ENCODE measurements around the gene CWC27.
"Not testable (repeated sequence)": the region's sequence is repeated elsewhere in the genome, so short reads cannot be mapped to it uniquely, and the experiment has no call there.

CWC27 gene

DNA sequence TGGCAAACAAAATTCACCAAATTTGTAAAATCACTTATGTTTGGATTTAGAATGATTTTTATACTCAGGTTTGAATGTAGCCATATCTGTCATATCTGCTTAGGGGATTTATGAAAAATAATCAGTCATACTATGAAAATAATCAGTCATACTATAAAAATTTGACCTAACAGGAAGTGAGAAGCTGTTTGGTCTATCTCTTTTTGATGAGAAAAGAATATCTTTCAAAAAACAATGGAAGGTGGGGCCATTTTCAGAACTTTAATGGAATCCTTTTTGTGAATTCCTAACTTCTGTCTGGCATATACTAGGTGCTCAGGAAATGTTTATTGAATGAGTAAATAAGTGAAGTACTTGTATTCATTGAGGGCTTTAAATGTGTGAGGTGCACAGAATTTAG lies 70.1 kb downstream of the CWC27 start:
- DNase-seq (ENCODE audit: low spot score): no peak

DNA sequence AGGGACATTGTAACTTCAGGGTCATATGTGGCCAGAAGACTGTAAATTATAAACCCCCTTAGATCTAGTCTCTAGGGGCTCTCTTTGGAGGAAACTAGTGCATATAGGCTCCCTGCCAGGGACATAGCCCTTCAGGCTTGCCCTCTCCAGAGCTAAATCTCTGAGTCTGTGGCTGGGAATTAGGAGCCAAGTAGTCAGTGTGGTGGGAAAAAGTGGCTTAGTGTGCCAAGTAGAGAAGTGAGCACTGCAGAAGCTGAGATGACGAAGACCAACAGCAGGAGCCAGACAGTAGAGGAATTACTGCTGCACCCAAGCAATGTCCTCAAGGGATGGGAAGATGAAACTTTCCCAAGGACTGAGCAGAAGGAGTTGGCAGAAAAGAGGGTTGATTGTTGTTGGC lies 71.2 kb downstream of the CWC27 start:
- DNase-seq (ENCODE audit: low spot score): no peak

DNA sequence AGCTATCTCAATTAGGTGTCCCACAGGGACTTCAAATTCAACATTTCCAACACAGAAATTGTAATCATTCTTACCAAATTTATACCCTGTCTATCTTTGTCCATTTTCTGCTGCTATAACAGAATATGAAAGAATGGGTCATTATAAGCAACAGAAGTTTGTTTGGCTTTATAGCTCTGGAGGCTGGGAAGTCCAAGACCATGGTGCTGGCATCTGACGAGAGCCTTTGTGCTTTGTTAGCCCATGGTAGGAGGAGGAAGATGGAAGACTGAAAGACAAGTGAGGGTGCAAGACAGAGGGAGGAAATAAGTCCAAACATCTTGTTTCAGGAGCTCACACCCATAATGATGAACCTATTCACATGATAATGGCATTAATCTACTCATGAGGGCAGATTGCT lies 72.2 kb downstream of the CWC27 start:
- no peak for DNase-seq (ENCODE audit: low spot score)

GRCh38 chr5:64853777-64854176 lies 85.0 kb downstream of the CWC27 start:
- DNase-seq (ENCODE audit: low spot score): no peak

- DNase-seq (ENCODE audit: low spot score): no peak
These were observed 86.1 kb downstream of the CWC27 start for GRCh38 chr5:64854855-64855254.

DNA sequence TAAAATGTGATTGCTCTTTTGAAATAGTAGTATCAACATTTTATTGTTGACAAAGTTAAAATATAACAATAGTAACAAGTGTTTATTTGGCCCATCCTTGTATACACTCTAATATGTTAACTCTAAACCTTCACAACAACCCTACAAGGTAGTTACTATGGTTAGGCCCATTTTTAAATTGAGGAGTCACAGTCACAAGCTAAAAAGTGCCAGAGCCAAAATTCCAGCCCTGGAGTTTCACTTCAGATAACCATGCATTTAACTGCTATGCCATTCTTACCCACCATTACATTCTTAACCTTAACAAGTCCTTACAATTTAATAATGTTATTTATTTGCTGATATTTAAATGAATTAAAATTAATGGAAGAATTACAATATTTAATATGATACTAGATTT lies 91.2 kb downstream of the CWC27 start:
- no peak for DNase-seq (ENCODE audit: low spot score)

DNA sequence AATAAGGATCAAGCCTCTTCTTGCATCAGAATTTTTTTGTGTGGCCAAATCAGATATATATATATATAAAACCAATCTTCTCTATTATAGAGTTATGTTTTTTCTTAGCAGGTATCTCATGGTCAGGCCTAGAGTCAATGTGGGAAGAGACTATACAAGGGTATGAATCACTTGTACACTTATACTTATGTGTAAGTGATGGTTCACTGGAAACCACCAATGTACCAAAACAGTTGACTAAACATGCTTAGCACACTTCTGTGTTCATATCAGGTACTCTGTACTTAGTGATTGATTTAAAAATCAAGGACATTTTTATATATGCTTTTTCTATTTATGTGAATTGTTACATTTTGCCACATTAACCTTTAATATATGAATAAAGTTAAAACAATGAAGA lies 92.6 kb downstream of the CWC27 start:
- DNase-seq (ENCODE audit: low spot score): no peak

DNA sequence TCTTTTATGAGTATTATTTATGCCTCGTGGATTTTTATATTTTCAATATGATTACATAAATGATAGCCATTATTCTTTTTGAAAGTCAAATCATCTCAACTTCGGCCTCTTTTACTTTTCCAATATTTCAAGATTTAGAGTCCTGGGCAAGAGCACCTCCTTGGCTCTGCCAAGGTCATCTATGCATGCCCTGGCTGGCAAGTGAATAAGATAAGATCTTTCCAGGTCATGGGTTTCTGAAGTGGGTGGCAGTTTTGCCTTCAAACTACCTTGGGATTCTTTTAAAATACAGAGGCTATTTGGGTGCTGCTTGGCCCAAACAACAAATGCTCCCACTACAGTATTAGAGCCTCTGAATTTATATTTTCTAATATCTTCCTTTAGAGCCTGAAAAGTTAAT lies 95.4 kb downstream of the CWC27 start:
- DNase-seq (ENCODE audit: low spot score): no peak

- no peak for DNase-seq (ENCODE audit: low spot score)
These were observed 96.9 kb downstream of the CWC27 start for GRCh38 chr5:64865662-64866061.

DNA sequence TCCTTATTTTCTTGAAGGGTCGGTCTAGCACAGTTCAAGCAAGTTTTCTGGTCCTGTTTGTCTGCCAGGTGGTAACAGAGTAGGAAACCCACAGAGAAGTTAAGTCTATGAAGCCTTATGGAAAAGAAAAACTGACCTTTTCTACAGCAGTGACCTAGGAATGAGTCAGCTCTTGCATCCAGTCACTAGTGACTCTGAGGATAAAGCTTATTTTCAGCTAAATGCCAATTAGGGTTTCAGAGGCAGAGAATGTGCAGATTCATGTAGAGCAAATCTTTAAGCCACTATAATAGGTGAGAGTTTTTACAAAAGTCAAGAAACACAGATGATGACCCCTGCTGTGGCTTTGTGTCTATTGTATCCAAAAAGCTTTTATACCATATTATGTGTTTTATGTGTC lies 100.7 kb downstream of the CWC27 start:
- DNase-seq (ENCODE audit: low spot score): peak; percentile 71

GRCh38 chr5:64872044-64872443 lies 103.3 kb downstream of the CWC27 start:
- peak; percentile 34 for DNase-seq (ENCODE audit: low spot score)

DNA sequence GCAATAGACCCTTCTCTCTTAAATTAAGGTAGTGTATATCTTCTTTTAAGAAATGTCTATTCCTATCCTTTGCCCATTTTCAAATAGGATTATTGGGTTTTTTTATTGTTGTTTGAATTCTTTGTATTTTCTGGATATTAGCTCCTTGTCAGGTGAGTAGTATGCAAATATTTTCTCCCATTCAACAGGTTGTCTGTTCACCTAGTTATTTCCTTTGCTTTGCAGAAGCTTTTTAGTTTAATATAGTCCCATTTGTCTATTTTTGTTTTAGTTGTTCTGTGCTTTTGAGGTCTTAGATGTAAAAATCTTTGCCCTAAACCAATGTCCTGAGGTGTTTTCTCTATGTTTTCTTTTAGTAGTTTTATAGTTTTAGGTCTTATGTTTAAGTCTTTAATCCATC lies 104.7 kb downstream of the CWC27 start:
- DNase-seq (ENCODE audit: low spot score): no peak

DNA sequence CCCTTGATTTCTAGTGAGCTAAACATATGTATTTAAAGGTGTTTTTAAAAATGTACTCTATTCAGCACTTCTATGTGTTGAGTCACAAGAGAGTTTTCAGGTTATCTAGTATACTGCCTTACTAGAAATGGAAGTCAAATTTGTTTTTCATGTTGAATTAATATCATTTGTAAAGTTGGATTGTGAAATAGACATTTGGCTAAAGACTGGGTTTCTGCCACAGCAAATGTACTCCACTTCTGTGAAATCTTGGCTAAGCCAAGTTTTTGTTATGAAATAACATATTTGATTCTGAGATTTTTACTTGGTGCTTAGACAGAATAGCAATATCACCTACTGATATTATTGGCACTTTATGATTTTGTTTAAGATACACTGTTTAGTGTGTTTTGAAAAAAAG lies 106.0 kb downstream of the CWC27 start:
- DNase-seq (ENCODE audit: low spot score): no peak

DNA sequence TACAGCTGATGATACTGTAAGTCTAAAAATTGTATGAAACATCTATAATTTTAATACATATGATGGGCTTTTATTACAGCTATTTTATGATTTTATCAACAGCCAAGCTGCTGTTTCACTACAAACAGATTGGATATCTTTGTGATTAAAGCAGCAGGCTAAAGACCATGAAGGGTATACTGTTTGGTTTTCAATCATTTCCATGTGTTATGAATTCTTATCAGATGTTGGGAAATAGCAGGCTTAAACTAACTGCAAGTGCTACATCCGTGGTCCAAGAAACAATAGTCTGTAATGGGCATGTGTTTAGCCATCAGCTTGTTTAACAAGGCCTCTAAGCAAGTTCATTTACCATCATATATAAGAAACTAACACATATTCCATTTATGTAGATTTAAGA lies 107.5 kb downstream of the CWC27 start:
- DNase-seq (ENCODE audit: low spot score): no peak

DNA sequence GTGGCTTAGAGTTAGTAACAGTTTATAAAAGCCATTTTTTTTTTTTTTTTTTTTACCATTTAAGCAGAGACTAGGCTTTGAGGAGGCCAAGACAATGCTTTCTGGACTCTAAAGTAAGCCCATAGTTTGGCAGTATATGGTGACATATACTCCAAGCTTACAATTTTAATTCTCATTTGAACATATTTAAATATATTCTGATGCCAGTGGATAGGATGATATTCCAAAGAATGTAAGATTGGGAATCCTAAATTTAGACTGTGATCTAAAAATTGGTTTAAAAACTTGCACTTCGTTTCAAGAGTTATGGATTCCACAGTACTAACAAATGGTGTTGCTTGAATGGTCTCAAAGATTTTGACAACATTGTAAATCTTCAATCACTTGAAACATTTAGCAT lies 112.1 kb downstream of the CWC27 start:
- DNase-seq (ENCODE audit: low spot score): no peak

GRCh38 chr5:64883912-64884311 lies 115.2 kb downstream of the CWC27 start:
- DNase-seq (ENCODE audit: low spot score): peak; percentile 3

DNA sequence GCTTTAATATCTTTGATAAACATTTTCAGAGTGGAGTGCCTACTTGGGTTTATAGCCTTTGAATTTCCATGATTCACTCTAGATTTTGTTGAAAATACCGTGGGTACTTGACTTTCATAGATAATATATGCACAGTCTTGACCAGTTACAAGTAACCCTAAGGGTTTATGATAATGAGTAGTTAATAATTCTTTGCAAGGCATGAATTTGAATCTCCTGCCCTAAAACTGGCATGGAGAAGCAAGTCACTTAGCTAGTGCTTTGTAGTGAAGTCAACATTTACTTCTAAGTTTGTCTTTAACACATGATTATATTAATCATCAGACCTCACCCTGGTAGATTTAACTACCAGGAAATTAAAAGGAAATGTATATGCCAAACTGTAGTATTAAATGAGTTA lies 115.8 kb downstream of the CWC27 start:
- DNase-seq (ENCODE audit: low spot score): no peak

GRCh38 chr5:64887910-64888309 lies 119.2 kb downstream of the CWC27 start:
- DNase-seq (ENCODE audit: low spot score): no peak

DNA sequence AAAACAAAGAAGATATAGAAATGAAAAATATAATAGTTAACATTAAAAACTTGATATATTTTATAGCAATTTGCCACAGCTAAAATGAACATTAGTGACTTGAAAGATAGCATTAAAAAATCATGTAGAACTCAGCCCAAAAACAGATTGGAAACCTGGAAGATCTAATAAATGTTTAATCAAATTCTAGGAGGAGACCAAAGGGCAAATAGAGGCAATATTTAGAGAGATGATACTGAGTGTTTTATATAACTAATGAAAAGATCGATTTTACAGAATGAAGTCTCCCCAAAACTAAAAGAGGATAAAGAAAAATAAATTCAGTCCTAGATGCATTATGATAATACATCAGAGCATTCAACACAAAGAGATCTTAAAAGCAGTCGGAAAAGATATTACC lies 127.0 kb downstream of the CWC27 start:
- no peak for DNase-seq (ENCODE audit: low spot score)

GRCh38 chr5:64899838-64900237 lies 131.1 kb downstream of the CWC27 start:
- no peak for DNase-seq (ENCODE audit: low spot score)

DNA sequence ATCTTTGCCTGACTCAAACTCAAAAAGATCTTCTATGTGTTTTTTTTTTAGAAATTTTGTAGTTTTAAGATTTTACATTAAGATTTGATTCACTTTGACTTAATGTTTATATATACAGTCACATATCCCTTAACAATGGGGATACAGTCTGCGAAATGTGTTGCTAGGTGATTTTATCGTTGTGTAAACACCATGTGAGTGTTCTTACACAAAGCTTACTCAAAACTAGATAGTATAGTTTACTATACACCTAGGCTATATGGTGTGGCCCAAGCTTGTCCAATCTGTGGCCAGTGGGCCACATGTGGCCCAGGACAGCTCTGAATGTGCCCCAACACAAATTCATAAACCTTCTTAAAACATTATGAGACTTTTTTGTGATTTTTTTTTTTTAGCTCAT lies 131.9 kb downstream of the CWC27 start:
- peak; percentile 12 for DNase-seq (ENCODE audit: low spot score)

GRCh38 chr5:64907399-64907798 lies 138.7 kb downstream of the CWC27 start:
- DNase-seq (ENCODE audit: low spot score): not testable (repeated sequence)

DNA sequence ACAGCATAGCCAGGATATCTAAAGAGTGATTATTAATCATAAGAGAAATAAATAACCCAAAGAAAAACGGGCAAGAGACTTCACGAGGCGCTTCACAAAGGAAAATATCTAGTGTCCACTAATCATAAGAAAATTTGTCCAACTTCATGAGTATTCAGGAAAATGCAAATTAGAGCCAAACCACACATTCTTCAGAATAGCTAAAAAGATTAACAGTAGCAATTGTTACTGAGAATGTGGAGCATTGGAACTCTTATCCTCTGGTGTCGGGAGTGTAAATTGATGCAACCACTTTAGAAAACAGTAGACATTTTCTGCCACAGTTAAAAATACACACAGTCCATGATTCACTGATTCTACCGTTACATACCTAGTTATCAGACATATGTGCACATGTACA lies 145.7 kb downstream of the CWC27 start:
- DNase-seq (ENCODE audit: low spot score): no peak

- DNase-seq (ENCODE audit: low spot score): no peak
These were observed 149.4 kb downstream of the CWC27 start for GRCh38 chr5:64918083-64918482.

GRCh38 chr5:64921386-64921785 lies 152.7 kb downstream of the CWC27 start:
- no peak for DNase-seq (ENCODE audit: low spot score)
